ENCODE measurements around the gene IDE. TPM values are rescaled to one million over a fixed set of nuclear protein-coding genes. Genes with fewer than 3 reads are reported as not detected.
"Not testable (repeated sequence)": the region's sequence is repeated elsewhere in the genome, so short reads cannot be mapped to it uniquely, and the experiment has no call there.

The IDE gene
- total RNA-seq, 1 experiment from 2014 or later = 59.6 TPM

DNA sequence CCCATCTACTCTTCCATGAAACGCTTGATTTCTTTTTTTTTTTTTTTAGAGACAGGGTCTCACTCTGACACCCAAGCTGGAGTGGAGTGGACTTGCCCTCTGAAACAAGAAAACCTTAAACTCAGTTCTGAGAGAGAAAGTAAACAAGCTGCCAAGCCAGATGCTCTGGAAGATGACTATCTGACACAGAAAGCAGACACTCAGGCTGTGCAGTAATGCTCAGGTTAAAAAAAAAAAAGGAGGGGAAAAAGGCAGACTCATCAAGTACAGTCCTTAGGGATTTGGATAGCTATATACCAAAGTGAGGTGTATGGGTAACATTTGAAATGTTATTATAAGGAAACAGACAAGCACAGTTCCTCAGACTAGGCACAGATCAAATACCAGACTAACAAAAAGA is 80.5 kb downstream of the IDE start:
- no peak overlapping the region for H3K27ac ChIP-seq
- DNase-seq (ENCODE audit: low read depth in 1 of 2, low spot score in 2 of 2) = no peak
- H3K27me3 ChIP-seq (replicated peaks) = no peaks in the 10 kb centered on the region

DNA sequence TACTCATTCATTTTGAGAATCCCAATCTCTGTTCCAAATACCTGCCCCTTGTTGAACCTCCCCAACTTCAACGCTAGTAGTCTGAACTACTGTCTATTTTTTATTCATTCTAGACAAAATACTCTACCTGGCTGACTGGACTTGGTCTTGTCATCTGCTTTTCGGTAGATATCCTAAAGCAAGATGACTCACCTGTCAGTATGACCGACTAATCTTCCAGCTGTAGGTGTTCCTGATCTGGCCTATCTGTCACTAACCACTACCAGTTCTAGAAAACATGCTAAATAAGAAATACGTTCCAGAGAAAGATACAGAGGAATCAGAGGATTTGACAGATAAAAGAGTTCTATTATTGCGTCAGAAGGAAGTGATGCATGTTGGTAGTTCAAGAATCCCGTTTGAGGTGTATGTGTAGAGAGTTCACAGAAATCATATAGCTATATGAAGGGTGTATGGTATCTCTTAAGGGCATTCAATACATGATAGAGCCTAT is 81.1 kb downstream of the IDE start:
- Histone ChIP-seq H3K4me3 (no peak overlapping the region), H3K9me3 (replicated peaks) (no peaks in the 10 kb centered on the region), H3K36me3 (peaks cover 55% of the 10 kb centered on the region), H3K27ac (no peak overlapping the region), H3K4me1 (replicated peaks) (peaks cover 25% of the 10 kb centered on the region), H3K27me3 (replicated peaks) (no peaks in the 10 kb centered on the region)
- no peak for DNase-seq (ENCODE audit: low read depth in 1 of 2, low spot score in 2 of 2)

More for the DNA sequence above, 80.5 kb downstream of the IDE start:
- Histone ChIP-seq H3K4me1 (replicated peaks) (peaks cover 25% of the 10 kb centered on the region), H3K36me3 (peaks cover 52% of the 10 kb centered on the region), H3K9me3 (replicated peaks) (no peaks in the 10 kb centered on the region), H3K4me3 (no peak overlapping the region)

DNA sequence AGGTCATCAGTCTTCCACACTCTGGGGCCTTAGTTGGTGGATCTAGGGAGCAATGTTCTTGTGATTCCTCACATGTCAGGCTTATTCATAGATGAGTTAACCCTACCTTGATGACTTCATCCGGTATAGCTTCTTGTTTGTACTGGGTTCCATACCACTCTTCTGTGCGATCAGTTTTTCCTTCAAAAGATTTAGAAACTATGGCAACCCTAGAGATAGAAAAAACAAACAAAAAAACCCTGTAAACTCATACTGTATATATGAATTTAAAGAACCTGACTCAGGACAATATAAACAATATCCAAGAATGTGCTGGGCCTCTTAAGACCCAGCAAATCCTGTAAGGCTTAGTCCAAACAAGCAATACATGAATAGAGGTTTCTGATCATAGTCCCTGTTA is 83.5 kb downstream of the IDE start:
- Histone ChIP-seq H3K27ac (peak overlapping the region; percentile 67), H3K9me3 (replicated peaks) (no peaks in the 10 kb centered on the region), H3K36me3 (peaks cover 58% of the 10 kb centered on the region), H3K27me3 (replicated peaks) (no peaks in the 10 kb centered on the region), H3K4me3 (no peak overlapping the region), H3K4me1 (replicated peaks) (peaks cover 25% of the 10 kb centered on the region)
- peak in 1 of 2 experiments; percentile 60 for DNase-seq (ENCODE audit: low read depth in 1 of 2, low spot score in 2 of 2)

DNA sequence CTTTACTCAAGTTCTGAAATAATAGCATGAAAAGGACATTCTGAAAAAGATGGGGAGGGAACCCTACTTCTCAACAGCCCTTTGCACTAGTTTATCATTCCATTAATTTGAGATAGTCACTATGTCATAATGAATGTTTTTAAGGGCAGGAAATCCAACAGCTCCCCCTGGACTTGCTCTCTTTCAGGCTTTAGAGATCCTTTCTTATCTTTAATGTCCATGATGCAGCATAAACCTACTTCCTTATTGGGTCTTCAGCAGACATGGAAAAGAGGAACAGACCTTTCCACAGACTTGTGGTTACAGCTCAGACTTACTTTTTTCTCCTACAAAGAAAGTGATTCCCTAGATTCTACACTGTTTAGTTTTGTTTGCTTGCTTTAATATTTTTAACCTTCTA is 87.3 kb downstream of the IDE start:
- Histone ChIP-seq H3K4me1 (replicated peaks) (peaks cover 47% of the 10 kb centered on the region), H3K9me3 (replicated peaks) (no peaks in the 10 kb centered on the region), H3K4me3 (no peak overlapping the region), H3K27ac (no peak overlapping the region), H3K36me3 (peaks cover 62% of the 10 kb centered on the region), H3K27me3 (replicated peaks) (no peaks in the 10 kb centered on the region)
- no peak for DNase-seq (ENCODE audit: low read depth in 1 of 2, low spot score in 2 of 2)

DNA sequence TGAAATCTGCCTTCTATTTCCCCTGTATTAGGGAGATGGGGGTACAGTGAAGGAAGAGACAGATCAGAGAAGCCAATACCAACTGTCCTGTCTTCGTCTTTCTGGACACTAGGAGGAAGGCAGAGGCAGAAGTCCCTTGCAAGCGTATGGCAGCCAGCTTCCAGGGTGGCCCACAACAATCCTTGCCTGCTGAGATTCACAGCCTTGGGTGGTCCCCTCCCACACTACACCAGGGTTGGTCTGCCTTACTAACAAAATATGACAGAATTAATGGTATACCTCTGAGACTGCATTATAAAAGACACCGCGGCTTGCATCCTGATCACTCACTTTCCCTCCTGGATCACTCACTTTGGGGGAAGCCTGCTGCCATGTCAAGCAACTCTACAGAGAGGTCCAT is 90.4 kb downstream of the IDE start:
- Histone ChIP-seq H3K9me3 (replicated peaks) (no peaks in the 10 kb centered on the region), H3K36me3 (peaks cover 70% of the 10 kb centered on the region), H3K4me3 (no peak overlapping the region), H3K27me3 (replicated peaks) (no peaks in the 10 kb centered on the region), H3K27ac (peak overlapping the region; percentile 43), H3K4me1 (replicated peaks) (peaks cover 28% of the 10 kb centered on the region)
- peak; percentile 87 to 92 for DNase-seq (ENCODE audit: low read depth in 1 of 2, low spot score in 2 of 2)

DNA sequence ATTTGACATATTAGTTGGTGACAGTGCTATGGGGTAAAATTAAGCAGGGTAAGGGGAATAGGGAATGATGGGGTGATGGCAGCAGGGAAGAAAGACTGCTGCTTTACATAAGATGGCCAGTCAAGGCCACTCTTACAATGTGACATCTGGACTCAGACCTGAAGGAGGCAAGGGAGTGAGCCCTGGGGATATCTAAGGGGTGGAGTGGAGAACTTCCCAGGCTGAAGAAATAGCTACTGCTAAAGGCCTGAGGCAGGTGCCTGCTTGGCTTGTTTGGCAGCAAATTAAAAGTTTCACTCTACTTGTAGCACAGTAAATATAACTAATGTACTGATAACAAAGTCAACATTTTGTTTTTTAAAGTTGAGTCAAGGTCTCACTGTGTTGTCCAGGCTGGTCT is 93.5 kb downstream of the IDE start:
- no peak for DNase-seq (ENCODE audit: low read depth in 1 of 2, low spot score in 2 of 2)
- no peaks in the 10 kb centered on the region for H3K9me3 ChIP-seq (replicated peaks)
- peaks cover 55% of the 10 kb centered on the region for H3K36me3 ChIP-seq
- no peak overlapping the region for H3K4me3 ChIP-seq
- no peaks in the 10 kb centered on the region for H3K27me3 ChIP-seq (replicated peaks)
- no peak overlapping the region for H3K27ac ChIP-seq
- H3K4me1 ChIP-seq (replicated peaks) = peaks cover 28% of the 10 kb centered on the region

DNA sequence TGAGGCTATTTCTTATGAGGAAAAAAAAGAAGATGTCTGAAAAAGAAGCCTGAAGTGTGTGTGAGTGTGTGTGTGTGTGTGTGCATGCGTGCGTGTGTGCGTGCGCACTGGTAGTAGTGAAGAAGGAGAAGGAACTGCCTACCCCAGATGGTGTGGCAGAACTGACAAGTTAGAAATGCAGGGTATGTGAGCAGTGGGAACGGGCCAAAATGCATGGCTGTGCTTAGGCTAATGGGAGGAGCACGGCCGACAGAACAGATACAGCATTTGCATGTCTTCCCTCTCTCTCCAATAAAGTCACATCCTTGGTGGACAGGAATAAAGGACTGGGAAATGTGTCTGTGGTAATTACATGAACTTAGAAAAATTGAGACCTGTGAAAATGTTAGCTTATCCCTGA is 94.3 kb downstream of the IDE start:
- Histone ChIP-seq H3K4me3 (no peak overlapping the region), H3K36me3 (peaks cover 56% of the 10 kb centered on the region), H3K27ac (no peak overlapping the region), H3K9me3 (replicated peaks) (no peaks in the 10 kb centered on the region), H3K27me3 (replicated peaks) (no peaks in the 10 kb centered on the region), H3K4me1 (replicated peaks) (peaks cover 26% of the 10 kb centered on the region)
- no peak for DNase-seq (ENCODE audit: low read depth in 1 of 2, low spot score in 2 of 2)

DNA sequence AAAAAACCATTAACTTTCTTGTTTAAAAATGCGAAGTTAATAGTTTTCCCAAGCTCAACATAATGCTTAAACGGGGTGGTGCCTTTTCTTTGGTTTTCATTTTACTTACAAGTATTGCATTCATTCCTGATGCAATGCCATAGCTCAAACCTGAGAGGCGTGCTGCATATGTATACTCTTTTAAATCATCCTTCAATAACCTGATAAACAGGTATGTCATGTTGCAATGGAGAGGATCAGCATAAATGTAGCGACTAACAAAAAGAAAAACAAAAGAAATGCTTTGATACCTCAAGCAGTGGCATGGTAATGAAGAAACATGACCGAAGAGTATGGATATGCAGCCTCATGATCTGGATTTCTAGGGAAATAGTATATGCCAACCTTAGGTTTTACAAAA is 95.4 kb downstream of the IDE start:
- Histone ChIP-seq H3K27me3 (replicated peaks) (no peaks in the 10 kb centered on the region), H3K4me3 (no peak overlapping the region), H3K9me3 (replicated peaks) (no peaks in the 10 kb centered on the region), H3K36me3 (peaks cover 56% of the 10 kb centered on the region), H3K4me1 (replicated peaks) (peaks cover 16% of the 10 kb centered on the region), H3K27ac (no peak overlapping the region)
- DNase-seq (ENCODE audit: low read depth in 1 of 2, low spot score in 2 of 2) = no peak

DNA sequence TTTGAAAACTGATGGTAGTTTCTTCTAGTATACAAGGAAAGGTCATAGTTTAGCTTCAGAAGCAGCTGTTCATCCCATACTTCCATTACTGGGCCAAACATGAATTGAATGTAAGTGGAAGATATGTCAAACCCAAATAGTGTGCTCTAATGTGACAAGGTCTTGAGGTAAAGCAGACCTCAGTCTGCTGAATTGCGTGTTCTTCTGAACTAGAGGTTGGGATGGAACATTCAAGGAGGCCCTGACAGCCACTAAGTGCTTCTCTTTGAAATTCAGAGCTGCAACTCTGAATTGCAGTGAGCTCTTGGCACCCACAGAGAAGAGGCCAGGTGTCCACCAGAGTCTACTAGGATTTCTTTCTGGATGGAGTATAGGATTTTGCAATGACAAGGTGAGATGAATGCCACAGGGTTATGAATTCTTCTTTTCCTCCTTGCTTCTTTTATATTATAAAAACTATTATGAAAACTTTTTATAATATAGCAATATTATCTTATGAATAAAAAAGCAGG is 98.5 kb downstream of the IDE start:
- Histone ChIP-seq H3K4me3 (no peak overlapping the region), H3K4me1 (replicated peaks) (no peaks in the 10 kb centered on the region), H3K9me3 (replicated peaks) (no peaks in the 10 kb centered on the region), H3K27ac (no peak overlapping the region), H3K36me3 (peaks cover 32% of the 10 kb centered on the region), H3K27me3 (replicated peaks) (no peaks in the 10 kb centered on the region)
- no peak for DNase-seq (ENCODE audit: low read depth in 1 of 2, low spot score in 2 of 2)

DNA sequence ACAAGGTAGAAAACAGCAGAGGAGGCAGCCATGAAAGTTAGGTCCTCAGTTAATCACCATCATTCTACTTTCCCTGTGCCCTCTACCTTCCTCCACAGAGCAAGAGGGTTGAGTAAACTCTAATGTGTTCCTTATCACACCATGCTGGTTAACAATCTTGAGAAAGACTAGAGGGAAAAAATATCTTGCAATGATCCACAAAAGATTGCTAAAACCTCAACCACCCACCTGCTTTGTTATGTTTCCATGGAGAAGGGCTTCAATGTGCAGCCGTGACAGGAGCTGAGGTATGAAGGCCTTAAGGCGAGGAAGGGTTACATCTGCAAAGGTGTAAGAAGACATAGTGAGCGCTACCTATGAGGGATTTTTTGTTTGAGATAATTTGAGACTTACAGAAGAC is 103.9 kb downstream of the IDE start:
- Histone ChIP-seq H3K36me3 (peaks cover 47% of the 10 kb centered on the region), H3K4me3 (no peak overlapping the region), H3K4me1 (replicated peaks) (no peaks in the 10 kb centered on the region), H3K9me3 (replicated peaks) (no peaks in the 10 kb centered on the region), H3K27ac (no peak overlapping the region), H3K27me3 (replicated peaks) (no peaks in the 10 kb centered on the region)
- DNase-seq (ENCODE audit: low read depth in 1 of 2, low spot score in 2 of 2) = no peak

DNA sequence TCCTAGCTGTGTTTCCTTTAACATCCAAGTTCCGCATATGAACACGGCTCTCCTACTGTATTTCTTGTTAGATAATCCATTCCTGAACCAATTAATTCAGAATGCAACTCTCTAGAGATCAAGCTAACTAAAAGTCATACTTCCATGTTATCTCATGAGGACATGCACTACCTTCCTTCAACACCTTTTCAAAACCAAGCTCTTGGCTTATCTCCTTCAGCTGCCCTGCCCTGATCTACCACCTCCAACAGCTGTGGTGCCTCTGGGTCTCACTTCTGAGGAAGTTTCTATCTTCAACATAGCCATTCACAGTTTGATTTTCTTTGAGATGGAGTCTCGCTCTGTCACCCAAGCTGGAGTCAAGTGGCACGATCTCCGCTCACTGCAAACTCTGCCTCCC is 109.5 kb downstream of the IDE start:
- H3K9me3 ChIP-seq (replicated peaks) = no peaks in the 10 kb centered on the region
- no peak overlapping the region for H3K4me3 ChIP-seq
- H3K27ac ChIP-seq = no peak overlapping the region
- no peak for DNase-seq (ENCODE audit: low read depth in 1 of 2, low spot score in 2 of 2)
- no peaks in the 10 kb centered on the region for H3K4me1 ChIP-seq (replicated peaks)
- H3K36me3 ChIP-seq = peaks cover 79% of the 10 kb centered on the region
- H3K27me3 ChIP-seq (replicated peaks) = no peaks in the 10 kb centered on the region

DNA sequence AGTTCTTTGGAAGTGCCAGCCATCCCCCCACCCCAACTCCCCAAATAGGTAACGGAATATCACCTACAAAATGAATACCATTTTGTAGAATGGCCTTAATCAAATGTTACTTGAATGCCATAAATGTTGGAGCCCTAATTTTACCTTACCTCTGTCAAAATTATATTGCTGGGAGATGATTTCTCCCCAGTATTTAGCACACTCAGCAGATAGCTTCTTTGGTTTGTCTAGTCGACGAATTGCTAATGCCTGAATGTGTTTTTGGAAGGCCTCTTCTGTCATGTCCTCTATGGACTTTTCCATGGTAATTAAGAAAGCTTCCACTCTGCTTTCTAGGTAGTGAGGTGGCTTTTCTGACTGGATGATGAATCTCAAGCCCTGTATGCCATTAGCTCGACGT is 110.3 kb downstream of the IDE start:
- Histone ChIP-seq H3K4me3 (no peak overlapping the region), H3K4me1 (replicated peaks) (no peaks in the 10 kb centered on the region), H3K9me3 (replicated peaks) (no peaks in the 10 kb centered on the region), H3K27ac (no peak overlapping the region), H3K36me3 (peaks cover 79% of the 10 kb centered on the region), H3K27me3 (replicated peaks) (no peaks in the 10 kb centered on the region)
- no peak for DNase-seq (ENCODE audit: low read depth in 1 of 2, low spot score in 2 of 2)

DNA sequence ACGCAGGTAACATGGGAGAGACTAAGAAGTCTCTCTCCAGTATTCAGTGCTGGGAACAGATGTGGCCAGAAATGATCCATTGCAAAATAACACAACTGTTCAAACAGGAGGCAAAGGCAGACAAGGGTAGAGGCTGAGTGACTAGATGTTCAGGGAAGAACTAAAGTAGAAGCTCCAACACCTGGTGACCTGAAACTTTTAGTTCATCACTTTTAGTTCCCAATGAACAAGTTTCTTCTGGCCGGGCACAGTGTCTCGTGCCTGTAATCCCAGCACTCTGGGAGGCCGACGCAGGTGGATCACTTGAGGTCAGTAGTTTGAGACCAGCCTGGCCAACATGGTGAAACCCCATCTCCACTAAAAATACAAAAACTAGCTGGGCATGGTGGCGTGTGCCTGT is 118.9 kb downstream of the IDE start:
- not testable (repeated sequence) for H3K27ac ChIP-seq; H3K4me1 ChIP-seq (replicated peaks); H3K9me3 ChIP-seq (replicated peaks); H3K4me3 ChIP-seq; H3K27me3 ChIP-seq (replicated peaks); DNase-seq (ENCODE audit: low read depth in 1 of 2, low spot score in 2 of 2)
- H3K36me3 ChIP-seq = peaks cover 65% of the 10 kb centered on the region

DNA sequence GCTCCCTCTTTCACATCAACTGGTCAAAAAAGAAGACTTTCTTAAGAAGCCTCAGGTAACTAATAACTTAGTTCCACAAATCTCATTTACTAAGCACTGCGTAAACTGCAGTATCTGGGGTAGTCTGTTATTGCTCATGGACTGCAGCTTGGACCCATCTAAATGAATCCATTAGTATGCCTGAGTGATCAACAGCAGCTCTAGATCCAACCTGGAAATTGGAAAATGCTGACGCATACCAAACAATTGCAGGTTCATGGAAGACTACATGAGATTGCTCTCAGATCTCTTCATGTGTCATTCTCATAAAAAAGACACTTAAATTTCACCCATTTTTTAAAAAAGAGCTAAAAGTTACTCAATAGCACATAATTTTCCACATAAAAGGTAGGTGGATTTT is 121.6 kb downstream of the IDE start:
- H3K27me3 ChIP-seq (replicated peaks) = no peaks in the 10 kb centered on the region
- no peaks in the 10 kb centered on the region for H3K4me1 ChIP-seq (replicated peaks)
- H3K27ac ChIP-seq = no peak overlapping the region
- DNase-seq (ENCODE audit: low read depth in 1 of 2, low spot score in 2 of 2) = no peak
- peaks cover 52% of the 10 kb centered on the region for H3K36me3 ChIP-seq
- H3K4me3 ChIP-seq = no peak overlapping the region
- no peaks in the 10 kb centered on the region for H3K9me3 ChIP-seq (replicated peaks)

DNA sequence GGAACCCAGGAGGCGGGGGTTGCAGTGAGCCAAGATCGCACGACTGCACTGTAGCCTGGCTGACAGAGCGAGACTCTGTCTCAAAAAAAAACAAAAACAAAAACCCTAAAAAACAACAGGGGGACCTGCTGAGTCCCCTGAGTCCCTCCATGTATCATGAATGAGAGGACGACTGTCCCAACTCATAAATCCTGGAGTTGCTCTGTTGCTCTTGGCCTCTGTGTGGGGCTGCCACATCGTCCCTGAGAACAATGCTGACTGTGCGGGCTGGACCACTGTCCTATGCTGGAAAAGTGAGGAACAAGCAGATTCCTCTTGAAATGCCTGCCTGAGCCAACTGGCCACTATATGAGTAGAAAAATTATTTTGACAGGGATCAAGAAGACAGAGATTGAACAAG is 122.5 kb downstream of the IDE start:
- H3K9me3 ChIP-seq (replicated peaks) = no peaks in the 10 kb centered on the region
- no peak for DNase-seq (ENCODE audit: low read depth in 1 of 2, low spot score in 2 of 2)
- no peaks in the 10 kb centered on the region for H3K4me1 ChIP-seq (replicated peaks)
- no peak overlapping the region for H3K27ac ChIP-seq
- no peaks in the 10 kb centered on the region for H3K27me3 ChIP-seq (replicated peaks)
- peaks cover 46% of the 10 kb centered on the region for H3K36me3 ChIP-seq
- no peak overlapping the region for H3K4me3 ChIP-seq

Data from SJSA1 (cell line).